ENCODE measurements around the gene PRR23E. TPM values are rescaled to one million over a fixed set of nuclear protein-coding genes. Genes with fewer than 3 reads are reported as not detected.
A peak's percentile ranks its signal among the peaks of the same experiment; 100 is the strongest.

Gene PRR23E
- total and polyA plus RNA-seq, 2 experiments from 2014 or later, result not detected

DNA sequence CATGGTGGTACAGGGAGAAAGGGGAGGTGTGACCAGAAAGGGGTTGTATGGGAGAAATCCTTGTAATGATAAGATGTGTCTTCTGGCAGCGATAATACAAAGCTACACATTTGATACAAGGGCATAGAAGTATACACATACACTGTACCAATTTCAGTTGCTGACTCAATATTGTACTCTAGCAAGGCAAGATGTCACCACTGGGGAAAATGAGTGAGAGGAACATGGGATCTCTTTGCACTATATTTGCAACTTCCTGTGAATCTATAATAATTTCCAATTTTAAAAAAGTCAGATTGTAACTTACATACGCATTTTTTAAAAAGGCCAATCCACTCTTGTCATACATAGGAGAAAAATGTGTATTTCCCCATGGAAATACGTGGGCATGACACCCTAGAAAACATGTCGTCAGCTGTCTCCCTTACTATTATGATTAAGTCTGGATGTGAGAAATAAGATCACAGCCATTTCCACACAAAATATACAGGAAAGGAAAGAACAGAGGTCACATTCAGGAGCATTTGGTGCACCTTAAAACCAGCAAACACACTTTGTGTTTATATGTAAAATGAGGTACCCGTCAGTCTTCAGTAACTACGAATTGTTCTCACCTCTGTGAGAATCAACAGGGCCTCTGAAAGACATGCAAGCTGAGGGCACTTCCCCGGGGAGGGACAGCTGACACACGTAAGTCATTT lies 22.9 kb downstream of the PRR23E start:
- TF ChIP-seq, protein P1, sequence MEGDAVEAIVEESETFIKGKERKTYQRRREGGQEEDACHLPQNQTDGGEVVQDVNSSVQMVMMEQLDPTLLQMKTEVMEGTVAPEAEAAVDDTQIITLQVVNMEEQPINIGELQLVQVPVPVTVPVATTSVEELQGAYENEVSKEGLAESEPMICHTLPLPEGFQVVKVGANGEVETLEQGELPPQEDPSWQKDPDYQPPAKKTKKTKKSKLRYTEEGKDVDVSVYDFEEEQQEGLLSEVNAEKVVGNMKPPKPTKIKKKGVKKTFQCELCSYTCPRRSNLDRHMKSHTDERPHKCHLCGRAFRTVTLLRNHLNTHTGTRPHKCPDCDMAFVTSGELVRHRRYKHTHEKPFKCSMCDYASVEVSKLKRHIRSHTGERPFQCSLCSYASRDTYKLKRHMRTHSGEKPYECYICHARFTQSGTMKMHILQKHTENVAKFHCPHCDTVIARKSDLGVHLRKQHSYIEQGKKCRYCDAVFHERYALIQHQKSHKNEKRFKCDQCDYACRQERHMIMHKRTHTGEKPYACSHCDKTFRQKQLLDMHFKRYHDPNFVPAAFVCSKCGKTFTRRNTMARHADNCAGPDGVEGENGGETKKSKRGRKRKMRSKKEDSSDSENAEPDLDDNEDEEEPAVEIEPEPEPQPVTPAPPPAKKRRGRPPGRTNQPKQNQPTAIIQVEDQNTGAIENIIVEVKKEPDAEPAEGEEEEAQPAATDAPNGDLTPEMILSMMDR (IDR thresholded peaks at IDR 0.05; ENCODE audit: low read depth, low read length), result no peak

DNA sequence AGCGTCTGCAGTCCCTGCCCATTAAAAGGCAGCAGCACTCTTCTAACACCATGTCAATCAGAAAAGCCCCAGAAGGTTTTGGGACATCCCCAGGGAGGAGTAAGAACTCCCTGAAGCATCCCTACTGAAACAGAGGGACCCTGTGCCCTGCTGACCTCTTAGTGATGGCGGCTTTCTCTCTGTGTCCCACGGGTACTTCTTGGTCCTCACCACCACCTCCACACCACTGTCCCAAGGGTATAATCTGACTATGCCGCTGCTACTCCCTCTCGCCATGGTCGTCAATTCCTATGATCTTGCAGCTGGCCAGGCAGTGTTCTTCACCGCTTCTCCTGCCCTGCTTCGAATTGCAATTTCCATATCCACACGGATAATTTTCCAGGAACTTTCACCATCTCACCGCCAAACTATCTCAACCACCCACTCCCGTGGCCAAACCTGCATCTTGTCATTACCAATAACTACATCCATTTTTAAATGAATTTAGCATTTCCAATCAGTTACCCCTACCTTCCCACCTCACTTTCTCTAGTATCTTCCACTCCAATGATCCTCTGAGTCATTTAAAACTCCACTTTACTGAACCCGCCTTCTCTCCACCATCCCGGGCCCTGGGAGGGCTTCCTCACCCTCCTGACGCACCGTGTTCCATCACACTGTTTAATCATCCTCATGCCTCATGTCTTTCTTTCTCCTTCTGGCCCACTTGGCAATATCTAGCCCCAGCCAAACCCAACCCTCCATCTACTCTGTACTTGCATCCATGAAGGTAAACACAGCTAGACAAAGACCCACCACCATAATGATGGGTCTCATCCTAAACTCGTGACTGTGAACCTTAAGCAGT lies 23.7 kb downstream of the PRR23E start:
- Histone ChIP-seq H3K4me3 (no peak overlapping the region), H3K27ac (no peak overlapping the region), H3K27me3 (peaks cover 2% of the 10 kb centered on the region), H3K9me3 (ENCODE audit: low read depth) (no peaks in the 10 kb centered on the region), H3K4me1 (ENCODE audit: low read depth) (peaks cover 3% of the 10 kb centered on the region), H3K36me3 (no peaks in the 10 kb centered on the region)
- DNase-seq (ENCODE audit: low read depth in 1 of 2, low spot score in 1 of 2), result no peak
- TF ChIP-seq, protein P1 (IDR thresholded peaks at IDR 0.05; ENCODE audit: low read depth, low read length), result no peak

More for the DNA sequence above, 22.9 kb downstream of the PRR23E start:
- Histone ChIP-seq H3K27ac (no peak overlapping the region), H3K36me3 (no peaks in the 10 kb centered on the region), H3K4me1 (ENCODE audit: low read depth) (peaks cover 3% of the 10 kb centered on the region), H3K27me3 (peaks cover 5% of the 10 kb centered on the region), H3K9me3 (ENCODE audit: low read depth) (no peaks in the 10 kb centered on the region), H3K4me3 (no peak overlapping the region)
- DNase-seq (ENCODE audit: low read depth in 1 of 2, low spot score in 1 of 2), result no peak

DNA sequence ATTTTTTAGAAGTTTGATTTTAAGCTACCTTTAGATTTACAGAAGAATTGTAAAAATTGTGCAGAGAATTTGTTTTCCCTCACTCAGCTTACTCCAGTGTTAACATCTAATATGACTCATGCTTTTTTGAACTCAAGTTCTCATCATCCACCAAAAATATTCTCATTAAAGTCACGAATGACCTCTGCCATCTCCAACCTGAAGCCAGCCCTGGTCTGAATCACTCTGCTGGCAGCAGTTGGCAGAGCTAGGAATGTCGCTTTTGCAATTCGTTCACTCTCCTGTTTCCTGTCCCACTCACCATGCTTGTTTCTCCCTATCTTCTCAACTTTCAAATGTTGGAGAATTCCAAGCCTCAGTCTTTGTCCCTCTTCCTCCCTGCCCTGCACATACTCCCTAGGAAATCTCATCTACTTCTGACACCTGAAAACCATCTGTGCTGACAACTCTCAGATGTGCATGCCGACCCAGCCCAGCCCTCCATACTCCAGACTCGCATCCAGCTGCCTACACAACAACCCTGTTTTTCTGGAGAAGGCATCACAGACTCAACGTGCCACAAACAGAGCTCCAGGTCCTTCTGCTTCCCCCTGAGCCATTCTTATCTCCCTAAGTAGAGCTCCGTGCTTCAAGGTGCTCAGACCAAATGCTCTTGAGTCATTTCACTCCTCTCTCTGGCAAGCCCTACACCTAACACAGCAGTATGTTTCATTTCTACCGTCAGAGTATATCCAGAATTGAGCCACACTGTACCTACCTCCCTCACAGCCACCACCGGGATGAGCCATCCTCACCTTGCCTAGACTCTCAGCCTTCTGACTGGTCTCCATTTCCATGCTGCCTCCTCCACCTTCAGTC lies 24.9 kb downstream of the PRR23E start:
- TF ChIP-seq, protein P1 (IDR thresholded peaks at IDR 0.05; ENCODE audit: low read depth, low read length), result no peak
- Histone ChIP-seq H3K9me3 (ENCODE audit: low read depth) (no peaks in the 10 kb centered on the region), H3K36me3 (no peaks in the 10 kb centered on the region), H3K4me1 (ENCODE audit: low read depth) (peaks cover 3% of the 10 kb centered on the region), H3K27me3 (no peaks in the 10 kb centered on the region), H3K27ac (no peak overlapping the region), H3K4me3 (no peak overlapping the region)
- peak in 1 of 2 donors; percentile 3 for DNase-seq (ENCODE audit: low read depth in 1 of 2, low spot score in 1 of 2)

DNA sequence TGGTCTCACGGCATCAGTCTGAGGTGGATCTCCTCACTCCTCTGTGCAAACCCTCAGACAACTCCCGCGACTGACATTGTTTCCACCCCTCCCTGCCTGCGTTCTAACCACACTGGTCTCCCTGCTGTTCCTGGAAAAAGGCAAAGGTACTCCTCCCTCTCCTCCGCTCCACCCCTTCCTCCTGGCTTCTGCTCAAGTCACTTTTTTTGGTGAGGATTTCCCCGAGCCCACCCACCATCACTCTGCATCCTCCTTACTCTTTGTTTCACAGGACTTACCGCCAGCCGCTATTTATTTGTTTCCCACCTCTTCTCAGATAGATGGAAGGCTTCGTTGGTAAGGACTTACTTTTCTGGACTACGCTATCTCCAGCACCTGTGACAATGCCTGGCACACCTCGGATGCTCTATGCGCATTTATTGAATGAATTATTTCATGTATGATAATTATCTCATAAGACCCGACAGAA lies 25.6 kb downstream of the PRR23E start:
- DNase-seq (ENCODE audit: low read depth in 1 of 2, low spot score in 1 of 2), result no peak
- Histone ChIP-seq H3K4me1 (ENCODE audit: low read depth) (peaks cover 3% of the 10 kb centered on the region), H3K27ac (no peak overlapping the region), H3K36me3 (no peaks in the 10 kb centered on the region), H3K27me3 (no peaks in the 10 kb centered on the region), H3K4me3 (no peak overlapping the region), H3K9me3 (ENCODE audit: low read depth) (no peaks in the 10 kb centered on the region)
- TF ChIP-seq, protein P1 (IDR thresholded peaks at IDR 0.05; ENCODE audit: low read depth, low read length), result no peak

DNA sequence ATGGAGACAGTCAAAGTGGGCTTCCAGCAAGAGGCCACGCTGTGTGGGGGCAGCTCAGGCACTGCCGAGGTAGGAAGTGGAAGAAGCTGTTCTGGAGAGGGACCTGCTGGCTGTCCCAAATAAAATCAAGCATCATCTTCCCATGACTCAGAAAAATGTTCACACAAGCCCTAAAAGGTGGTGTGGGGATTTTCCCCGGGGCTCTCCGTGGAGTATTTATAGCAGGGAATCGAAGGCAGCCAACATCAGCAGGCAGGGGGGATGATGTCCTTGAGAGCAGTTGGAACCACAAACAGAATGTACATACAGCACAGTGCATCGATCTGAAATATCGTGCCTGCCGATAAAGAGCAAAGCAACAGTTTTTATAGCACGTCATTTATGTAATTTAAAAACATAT lies 27.6 kb downstream of the PRR23E start:
- no peak overlapping the region for H3K4me3 ChIP-seq
- no peak overlapping the region for H3K27ac ChIP-seq
- no peaks in the 10 kb centered on the region for H3K36me3 ChIP-seq
- no peaks in the 10 kb centered on the region for H3K27me3 ChIP-seq
- TF ChIP-seq, protein P1 (IDR thresholded peaks at IDR 0.05; ENCODE audit: low read depth, low read length), result no peak
- DNase-seq (ENCODE audit: low read depth in 1 of 2, low spot score in 1 of 2), result no peak
- peaks cover 3% of the 10 kb centered on the region for H3K4me1 ChIP-seq (ENCODE audit: low read depth)
- no peaks in the 10 kb centered on the region for H3K9me3 ChIP-seq (ENCODE audit: low read depth)
